ENCODE results near the gene TAF10.

TAF10 gene

DNA sequence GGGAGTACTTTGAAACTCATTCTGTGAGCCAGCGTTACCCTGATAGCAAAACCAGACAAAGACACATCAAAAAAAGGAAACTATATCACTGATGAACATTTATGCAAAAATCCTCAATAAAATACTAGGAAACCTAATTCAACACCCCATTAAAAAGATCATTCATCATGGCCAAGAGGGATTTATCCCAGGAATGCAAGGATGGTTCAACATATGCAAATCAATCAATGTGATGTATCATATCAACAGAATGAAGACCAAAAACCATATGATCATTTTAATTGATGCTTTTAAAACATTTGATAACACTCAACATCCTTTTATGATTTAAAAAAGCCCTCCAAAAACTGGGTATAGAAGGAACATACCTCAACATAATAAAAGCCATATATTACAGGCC is 28.4 kb downstream of the TAF10 start:
- DNase-seq (ENCODE audit: low read depth in 2 of 2) = no peak

GRCh38 chr11:6579681-6580080 is 32.3 kb downstream of the TAF10 start:
- no peak for DNase-seq (ENCODE audit: low read depth in 2 of 2)

DNA sequence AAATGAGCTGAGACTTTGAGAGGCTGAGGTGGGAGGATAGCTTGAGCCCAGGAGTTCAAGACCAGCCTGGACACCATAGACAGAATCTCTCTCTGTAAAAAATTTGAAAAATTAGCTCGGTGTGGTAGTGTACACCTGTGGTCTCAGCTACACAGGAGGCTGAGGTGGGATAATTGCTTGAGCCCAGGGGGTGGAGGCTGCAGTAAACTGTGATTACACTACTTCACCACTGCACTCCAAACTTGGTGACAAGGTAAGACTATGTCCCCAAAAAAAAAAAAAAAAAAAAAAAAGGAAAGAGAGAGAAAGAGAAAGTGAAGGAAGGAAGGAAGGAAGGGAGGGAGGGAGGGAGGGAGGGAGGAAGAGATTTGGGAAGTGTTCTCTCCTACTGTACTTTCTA is 33.9 kb downstream of the TAF10 start:
- DNase-seq (ENCODE audit: low read depth in 2 of 2) = no peak

- DNase-seq (ENCODE audit: low read depth in 2 of 2) = no peak
Measured at GRCh38 chr11:6576471-6577373, 35.3 kb downstream of the TAF10 start.

DNA sequence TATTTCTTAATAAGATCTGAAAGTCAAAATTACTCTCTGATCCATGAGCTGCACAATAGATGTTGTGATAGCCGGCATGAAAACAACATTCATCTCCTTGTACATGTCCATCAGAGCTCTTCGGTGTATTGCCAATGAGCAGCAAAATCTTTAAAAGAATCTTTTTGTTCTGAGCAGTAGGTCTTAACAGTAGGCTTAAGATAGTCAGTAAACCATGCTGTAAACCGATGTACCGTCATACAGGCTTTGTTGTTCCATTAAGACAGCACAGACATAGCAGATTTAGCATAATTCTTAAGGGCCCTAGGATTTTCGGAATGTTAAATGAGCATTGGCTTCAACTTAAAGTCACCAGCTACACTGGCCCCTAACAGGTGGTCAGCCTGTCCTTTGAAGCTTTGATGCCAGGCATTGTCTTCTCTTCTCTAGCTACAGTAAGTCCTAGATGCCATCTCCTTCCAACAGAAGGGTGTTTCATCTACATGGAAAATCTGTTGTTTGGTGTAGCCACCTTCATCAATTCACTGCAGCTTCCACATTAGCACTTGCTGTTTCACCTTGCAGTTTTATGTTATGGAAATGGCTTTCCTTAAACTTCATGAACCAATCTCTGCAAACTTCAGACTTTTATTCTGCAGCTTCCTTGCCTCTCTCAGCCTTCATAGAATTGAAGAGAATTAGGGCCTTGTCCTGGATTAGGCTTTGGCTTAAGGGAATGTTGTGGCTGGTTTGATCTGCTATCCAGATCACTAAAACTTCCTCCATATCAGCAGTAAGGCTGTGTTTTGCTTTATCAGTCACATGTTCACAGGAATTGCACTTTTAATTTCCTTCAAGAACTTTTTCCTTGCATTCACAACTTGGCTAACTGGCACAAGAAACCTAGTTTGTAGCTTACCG is 37.0 kb downstream of the TAF10 start:
- no peak for DNase-seq (ENCODE audit: low read depth in 2 of 2)

DNA sequence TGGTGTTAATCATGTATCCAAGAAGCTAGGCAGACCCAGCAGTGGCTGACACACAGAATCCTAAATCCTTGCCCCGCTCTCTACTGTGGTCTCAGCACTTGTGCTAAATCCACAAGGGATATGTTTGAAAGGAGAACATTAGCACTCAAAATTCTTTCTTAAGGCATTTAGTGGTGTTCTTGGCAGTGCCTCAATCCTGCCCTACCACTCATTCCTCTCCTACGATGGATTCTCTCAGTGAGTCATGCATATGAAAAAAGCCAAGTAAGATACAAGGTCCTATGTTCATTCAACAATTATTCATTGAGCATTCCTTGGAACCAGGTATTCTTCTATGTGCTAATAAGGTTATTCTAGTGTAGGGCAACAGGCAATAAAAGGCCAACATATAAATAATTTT is 39.8 kb downstream of the TAF10 start:
- no peak for DNase-seq (ENCODE audit: low read depth in 2 of 2)

GRCh38 chr11:6571434-6572008 is 40.5 kb downstream of the TAF10 start:
- no peak for DNase-seq (ENCODE audit: low read depth in 2 of 2)

DNA sequence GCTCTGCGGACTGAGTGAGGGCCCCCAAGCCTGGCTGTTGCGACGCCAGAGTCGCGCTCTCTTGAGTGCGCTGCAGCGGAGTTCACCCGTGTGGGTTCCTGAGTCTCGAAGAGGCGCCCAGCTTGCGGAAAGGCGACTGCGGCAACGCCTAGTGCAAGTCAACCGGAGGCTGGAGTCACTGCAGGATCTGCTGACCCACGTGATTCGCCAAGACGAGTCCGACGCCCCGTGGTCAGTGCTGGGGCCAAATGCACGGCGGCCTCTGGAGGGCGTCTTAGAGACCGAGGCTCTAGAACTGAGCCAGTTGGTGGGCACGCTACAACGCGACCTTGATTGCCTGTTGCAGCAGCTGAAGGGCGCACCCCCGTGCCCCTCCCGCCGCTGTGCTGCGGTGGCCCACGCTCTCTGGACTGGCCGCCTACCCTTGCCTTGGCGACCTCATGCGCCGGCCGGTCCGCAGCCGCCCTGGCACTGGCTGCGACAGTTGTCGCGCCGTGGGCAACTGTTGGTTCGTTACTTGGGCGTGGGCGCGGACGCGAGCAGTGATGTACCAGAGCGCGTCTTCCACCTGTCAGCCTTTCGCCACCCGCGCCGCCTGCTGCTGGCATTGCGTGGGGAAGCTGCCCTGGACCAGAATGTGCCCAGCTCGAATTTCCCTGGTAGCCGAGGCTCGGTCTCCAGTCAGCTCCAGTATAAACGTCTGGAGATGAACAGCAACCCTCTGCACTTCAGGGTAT is 41.2 kb downstream of the TAF10 start:
- no peak for DNase-seq (ENCODE audit: low read depth in 2 of 2)

DNA sequence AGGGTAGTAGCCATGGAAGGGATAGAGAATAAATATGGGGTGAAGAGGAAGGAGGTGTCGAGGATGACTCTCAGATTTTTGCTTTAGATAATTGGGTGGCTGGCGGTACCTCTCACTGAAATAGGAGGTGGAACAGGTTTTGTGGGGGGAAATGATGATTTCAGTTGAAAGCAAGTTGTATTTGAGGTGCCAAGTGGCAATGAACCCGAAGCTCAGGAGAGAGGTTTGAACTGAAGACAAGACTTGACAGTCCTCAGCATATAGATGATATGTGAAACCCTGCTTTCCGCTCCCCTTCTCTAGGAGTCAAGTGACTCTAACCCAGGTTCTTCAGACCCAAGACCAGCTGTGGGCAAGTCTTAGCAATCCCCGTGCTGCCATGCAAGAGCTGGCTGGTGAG is 42.3 kb downstream of the TAF10 start:
- no peak for DNase-seq (ENCODE audit: low read depth in 2 of 2)

GRCh38 chr11:6568191-6568918 is 43.7 kb downstream of the TAF10 start:
- no peak for DNase-seq (ENCODE audit: low read depth in 2 of 2)

GRCh38 chr11:6567371-6567745 is 44.7 kb downstream of the TAF10 start:
- no peak for DNase-seq (ENCODE audit: low read depth in 2 of 2)

DNA sequence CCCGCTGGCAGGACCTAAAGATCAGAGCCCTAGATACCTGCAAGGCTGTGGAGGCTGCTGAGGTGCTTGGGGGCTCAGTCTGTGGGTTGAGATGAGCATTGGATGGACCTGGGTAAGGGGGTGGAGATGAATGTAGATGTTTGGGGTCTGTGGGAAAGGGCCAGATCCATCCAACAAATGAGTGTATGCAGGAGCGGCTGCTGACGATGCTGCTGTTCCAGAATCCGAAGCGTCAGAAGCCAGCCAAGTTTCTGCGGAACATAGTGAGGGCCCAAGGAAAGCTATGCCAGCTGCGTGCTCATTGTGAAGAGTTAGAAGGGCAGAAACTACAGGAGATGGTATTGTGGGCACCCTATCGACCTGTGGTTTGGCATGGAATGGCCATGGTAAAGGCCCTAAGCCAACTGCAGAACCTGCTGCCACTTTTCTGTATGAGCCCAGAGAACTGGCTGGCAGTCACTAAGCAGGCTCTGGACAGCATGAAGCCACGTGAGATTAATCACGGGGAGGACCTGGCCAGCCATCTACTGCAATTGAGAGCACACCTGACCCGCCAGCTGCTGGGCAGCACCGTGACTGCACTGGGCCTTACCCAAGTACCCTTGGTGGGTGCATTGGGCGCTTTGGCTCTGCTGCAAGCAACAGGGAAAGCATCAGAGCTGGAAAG is 45.2 kb downstream of the TAF10 start:
- no peak for DNase-seq (ENCODE audit: low read depth in 2 of 2)

- DNase-seq (ENCODE audit: low read depth in 2 of 2) = no peak
Measured at GRCh38 chr11:6565988-6566703, 45.9 kb downstream of the TAF10 start.

DNA sequence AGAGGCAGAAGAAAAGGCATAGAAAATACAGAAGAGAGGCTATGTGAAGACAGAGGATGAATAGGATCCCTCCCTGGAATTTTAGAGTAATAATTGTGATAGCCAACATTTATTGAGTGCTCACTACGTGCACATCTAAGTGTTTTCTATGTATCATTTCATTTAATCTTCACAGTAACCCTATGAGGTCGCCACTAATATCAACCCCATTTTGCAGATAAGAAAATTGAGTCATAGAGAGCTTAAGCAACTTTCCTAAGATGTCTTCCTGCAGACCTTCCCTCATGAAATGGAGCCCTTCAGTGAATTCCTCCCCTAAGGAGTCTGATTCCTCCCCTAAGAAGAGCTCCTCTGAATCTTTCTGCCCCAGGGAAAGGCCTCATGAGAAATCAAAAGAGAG is 46.7 kb downstream of the TAF10 start:
- no peak for DNase-seq (ENCODE audit: low read depth in 2 of 2)

DNA sequence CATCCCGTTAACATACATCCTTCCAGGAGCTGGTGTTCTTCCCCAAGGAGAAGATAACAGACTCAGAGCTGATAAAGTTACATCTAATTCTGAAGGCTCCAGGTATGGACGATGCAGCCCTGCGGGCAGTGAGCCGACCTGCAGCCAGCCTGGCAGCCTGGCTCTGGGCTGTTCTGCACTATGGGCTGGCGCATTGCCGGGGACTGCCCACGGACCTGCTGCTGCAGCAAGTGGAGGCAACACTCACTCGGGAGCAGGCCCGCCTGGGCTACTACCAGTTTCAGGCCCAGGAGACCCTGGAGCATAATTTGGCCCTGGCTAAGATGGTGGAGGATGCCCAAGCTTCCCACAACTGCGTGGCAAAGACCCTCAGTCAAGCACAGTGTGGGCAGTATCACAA is 48.3 kb downstream of the TAF10 start:
- DNase-seq (ENCODE audit: low read depth in 2 of 2) = no peak

- DNase-seq (ENCODE audit: low read depth in 2 of 2) = no peak
Measured at GRCh38 chr11:6563121-6563619, 48.8 kb downstream of the TAF10 start.

- DNase-seq (ENCODE audit: low read depth in 2 of 2) = no peak
Measured at GRCh38 chr11:6561288-6561687, 50.7 kb downstream of the TAF10 start.

All from stimulated activated CD4-positive, alpha-beta T cell treated with anti-CD3 and anti-CD28 coated beads, Interleukin-4, amount 100 ng/mL, for 48 hours (primary cell).